ENCODE measurements around the gene AKAP12. TPM values are rescaled to one million over a fixed set of nuclear protein-coding genes. Genes with fewer than 3 reads are reported as not detected.

The AKAP12 gene
- total RNA-seq, 1 donor from 2014 or later: 736 TPM

DNA sequence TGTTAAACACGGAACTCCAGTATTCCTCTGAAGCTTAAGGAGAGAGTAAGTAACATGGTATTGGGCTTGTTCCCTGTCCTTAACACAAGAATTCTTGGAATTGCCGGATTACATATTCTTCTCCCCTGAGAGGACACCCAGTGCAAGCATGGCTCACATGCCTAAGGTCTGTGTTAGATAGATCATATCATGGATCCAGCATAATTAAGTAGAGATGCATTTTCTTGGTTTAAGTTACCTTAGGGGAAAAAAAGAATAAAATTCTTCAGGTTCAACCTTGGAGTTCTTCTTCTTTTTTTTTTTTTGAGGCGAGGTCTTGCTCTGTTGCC lies 53.9 kb downstream of the AKAP12 start:
- peak overlapping the region; percentile 97 for H3K27ac Mint-ChIP-seq
- peaks cover 14% of the 10 kb centered on the region for H3K36me3 Mint-ChIP-seq
- H3K4me3 Mint-ChIP-seq: no peak overlapping the region
- TF ChIP-seq, protein P1, sequence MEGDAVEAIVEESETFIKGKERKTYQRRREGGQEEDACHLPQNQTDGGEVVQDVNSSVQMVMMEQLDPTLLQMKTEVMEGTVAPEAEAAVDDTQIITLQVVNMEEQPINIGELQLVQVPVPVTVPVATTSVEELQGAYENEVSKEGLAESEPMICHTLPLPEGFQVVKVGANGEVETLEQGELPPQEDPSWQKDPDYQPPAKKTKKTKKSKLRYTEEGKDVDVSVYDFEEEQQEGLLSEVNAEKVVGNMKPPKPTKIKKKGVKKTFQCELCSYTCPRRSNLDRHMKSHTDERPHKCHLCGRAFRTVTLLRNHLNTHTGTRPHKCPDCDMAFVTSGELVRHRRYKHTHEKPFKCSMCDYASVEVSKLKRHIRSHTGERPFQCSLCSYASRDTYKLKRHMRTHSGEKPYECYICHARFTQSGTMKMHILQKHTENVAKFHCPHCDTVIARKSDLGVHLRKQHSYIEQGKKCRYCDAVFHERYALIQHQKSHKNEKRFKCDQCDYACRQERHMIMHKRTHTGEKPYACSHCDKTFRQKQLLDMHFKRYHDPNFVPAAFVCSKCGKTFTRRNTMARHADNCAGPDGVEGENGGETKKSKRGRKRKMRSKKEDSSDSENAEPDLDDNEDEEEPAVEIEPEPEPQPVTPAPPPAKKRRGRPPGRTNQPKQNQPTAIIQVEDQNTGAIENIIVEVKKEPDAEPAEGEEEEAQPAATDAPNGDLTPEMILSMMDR (IDR thresholded peaks at IDR 0.05; ENCODE audit: unreplicated experiment): no peak
- no peaks in the 10 kb centered on the region for H3K27me3 Mint-ChIP-seq (ENCODE audit: low read depth)
- peaks cover 93% of the 10 kb centered on the region for H3K4me1 Mint-ChIP-seq
- H3K9me3 Mint-ChIP-seq: no peaks in the 10 kb centered on the region
- no peak for DNase-seq (ENCODE audit: low spot score in 2 of 2, unreplicated experiment in 2 of 2)

DNA sequence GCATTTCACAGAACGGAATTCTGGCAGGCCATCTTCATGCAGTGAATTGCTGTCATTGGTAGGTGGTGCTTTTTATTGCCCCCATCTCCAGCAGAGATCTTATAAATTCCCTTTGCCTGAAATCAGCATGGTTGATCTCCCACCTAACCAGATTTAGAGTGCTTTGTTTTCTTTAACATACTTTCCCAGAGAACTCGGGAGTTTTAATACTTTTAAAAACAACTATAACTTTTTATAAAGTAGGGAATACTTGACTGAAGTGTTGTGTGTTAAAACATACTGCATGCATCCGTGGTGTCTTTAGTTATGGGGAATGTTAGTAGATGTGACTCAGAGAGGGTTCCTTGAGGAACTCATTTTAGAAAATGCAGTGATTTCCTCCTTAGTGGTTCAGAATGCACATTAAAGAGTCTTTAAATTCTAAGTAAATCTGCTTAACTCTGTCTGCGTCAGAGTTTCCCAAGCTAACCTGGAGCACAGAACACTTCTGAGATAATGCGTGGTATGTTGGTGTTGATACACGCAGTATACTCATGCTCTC lies 54.9 kb downstream of the AKAP12 start:
- Mint-ChIP-seq H3K4me1 (peaks cover 93% of the 10 kb centered on the region), H3K36me3 (peaks cover 14% of the 10 kb centered on the region), H3K27ac (peak overlapping the region; percentile 97), H3K9me3 (no peaks in the 10 kb centered on the region), H3K27me3 (ENCODE audit: low read depth) (no peaks in the 10 kb centered on the region), H3K4me3 (no peak overlapping the region)
- TF ChIP-seq, protein P1 (IDR thresholded peaks at IDR 0.05; ENCODE audit: unreplicated experiment): no peak
- no peak for DNase-seq (ENCODE audit: low spot score in 2 of 2, unreplicated experiment in 2 of 2)

DNA sequence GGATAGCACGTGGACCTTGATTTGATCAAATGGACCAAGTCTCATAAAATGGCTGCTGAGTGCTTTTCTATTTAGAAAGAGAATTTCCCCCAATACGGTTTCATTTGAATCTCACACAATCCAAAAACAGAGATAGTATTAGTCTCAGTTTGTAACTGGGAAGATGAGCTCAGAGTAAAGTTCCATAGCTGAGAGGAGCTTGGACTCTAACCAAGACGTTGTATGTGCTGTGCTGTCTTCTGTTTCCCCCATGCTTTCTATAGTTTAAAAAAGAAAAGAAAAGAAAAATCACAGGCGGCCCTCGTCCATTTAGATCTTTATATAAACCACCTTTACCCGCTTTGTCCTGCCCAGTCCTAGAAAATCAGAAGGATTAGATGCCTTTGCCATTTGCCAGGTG lies 58.1 kb downstream of the AKAP12 start:
- peaks cover 84% of the 10 kb centered on the region for H3K4me1 Mint-ChIP-seq
- DNase-seq (ENCODE audit: low spot score in 2 of 2, unreplicated experiment in 2 of 2): no peak

DNA sequence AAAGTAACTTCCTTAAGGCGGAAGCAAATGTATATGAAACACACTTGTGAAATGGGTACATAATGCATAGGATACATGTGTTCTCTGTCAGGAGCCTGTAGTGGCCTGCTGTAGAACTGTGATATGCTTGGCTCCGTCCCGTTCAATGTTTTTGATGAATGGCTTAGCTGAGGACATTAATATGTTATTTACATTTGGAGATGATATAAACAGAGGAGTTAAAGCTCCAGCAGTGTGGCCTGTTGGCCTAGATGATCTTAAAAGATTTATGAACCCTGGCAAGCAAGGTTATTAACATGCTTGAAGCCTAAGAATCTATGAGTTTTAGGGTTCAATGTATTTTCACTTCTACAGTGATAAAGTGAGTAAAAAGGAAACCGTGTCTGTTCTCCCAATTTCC lies 59.2 kb downstream of the AKAP12 start:
- Mint-ChIP-seq H3K36me3 (peaks cover 17% of the 10 kb centered on the region), H3K27me3 (ENCODE audit: low read depth) (no peaks in the 10 kb centered on the region), H3K4me3 (no peak overlapping the region), H3K27ac (peak overlapping the region; percentile 89), H3K9me3 (no peaks in the 10 kb centered on the region), H3K4me1 (peaks cover 81% of the 10 kb centered on the region)
- no peak for DNase-seq (ENCODE audit: low spot score in 2 of 2, unreplicated experiment in 2 of 2)
- TF ChIP-seq, protein P1 (IDR thresholded peaks at IDR 0.05; ENCODE audit: unreplicated experiment): no peak

More for the DNA sequence above, 58.1 kb downstream of the AKAP12 start:
- Mint-ChIP-seq H3K27me3 (ENCODE audit: low read depth) (no peaks in the 10 kb centered on the region), H3K9me3 (no peaks in the 10 kb centered on the region), H3K36me3 (peaks cover 14% of the 10 kb centered on the region), H3K4me3 (no peak overlapping the region), H3K27ac (peak overlapping the region; percentile 83)
- TF ChIP-seq, protein P1 (IDR thresholded peaks at IDR 0.05; ENCODE audit: unreplicated experiment): no peak

DNA sequence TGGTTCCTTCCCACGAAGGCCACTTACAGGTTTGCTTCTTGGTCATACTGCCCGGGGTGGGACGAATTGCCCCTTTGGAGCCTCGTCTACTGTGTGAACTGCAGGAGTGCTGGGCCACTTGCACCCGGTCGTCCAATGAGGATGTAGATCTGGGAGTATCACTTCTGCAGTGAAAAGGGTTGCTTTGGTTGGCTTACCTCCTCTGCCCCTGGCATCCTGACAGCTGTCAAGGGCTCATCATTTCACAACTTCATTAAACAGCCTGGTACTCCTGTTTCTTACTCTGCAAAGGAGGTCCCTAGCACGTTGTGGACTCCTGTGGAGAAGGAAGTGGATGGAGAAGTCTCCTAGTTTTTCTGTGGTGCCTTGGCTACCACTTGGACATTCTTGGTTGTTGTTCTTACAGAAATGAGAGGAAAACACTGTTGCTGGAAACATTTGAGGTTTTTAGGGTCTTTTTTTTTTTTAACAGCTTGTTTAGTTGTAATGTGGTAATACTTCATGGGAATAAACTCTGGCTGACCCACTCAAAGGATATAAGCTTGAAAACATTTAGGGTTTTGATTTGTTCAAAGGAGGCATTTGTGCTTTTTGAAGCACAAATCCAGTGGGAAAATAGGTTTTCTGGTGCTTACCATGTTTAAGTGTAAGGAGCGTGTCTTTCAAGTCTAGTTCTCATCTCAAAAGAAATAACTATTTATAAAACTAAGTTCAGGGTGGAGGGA lies 60.7 kb downstream of the AKAP12 start:
- H3K4me3 Mint-ChIP-seq: no peak overlapping the region
- H3K27ac Mint-ChIP-seq: peak overlapping the region; percentile 92
- peaks cover 75% of the 10 kb centered on the region for H3K4me1 Mint-ChIP-seq
- no peaks in the 10 kb centered on the region for H3K9me3 Mint-ChIP-seq
- no peak for DNase-seq (ENCODE audit: low spot score in 2 of 2, unreplicated experiment in 2 of 2)
- TF ChIP-seq, protein P1 (IDR thresholded peaks at IDR 0.05; ENCODE audit: unreplicated experiment): no peak
- no peaks in the 10 kb centered on the region for H3K27me3 Mint-ChIP-seq (ENCODE audit: low read depth)
- peaks cover 21% of the 10 kb centered on the region for H3K36me3 Mint-ChIP-seq
